Neural progenitor cell (in vitro differentiated cells): ENCODE data around the gene USF2. TPM values are rescaled to one million over a fixed set of nuclear protein-coding genes. Genes with fewer than 3 reads are reported as not detected.

ENCODE experiments used
- DNase-seq: peaks from one replicate; pipeline ENCODE4 v3.0.0-alpha.2; 2016; ENCODE audit warnings: low spot score
- H2AFZ ChIP-seq: fragments of 200-600 bp; sonication (generic); replicated peaks from 2 replicates; pipeline ENCODE4 v1.6.1; 2016; ENCODE audit warnings: antibody characterized with exemption
- H3F3A ChIP-seq: fragments of 200-600 bp; sonication (generic); 2 replicates; pipeline ENCODE4 v1.6.1; 2016; ENCODE audit warnings: antibody characterized with exemption, low read depth
- H3K27ac ChIP-seq: fragments of 200-600 bp; sonication (generic); 2 replicates; pipeline ENCODE4 v1.5.1; 2016; ENCODE audit warnings: mild to moderate bottlenecking
- H3K27me3 ChIP-seq: fragments of 200-600 bp; sonication (generic); 2 replicates; pipeline ENCODE4 v1.6.1; 2016; ENCODE audit warnings: mild to moderate bottlenecking, moderate library complexity
- H3K36me3 ChIP-seq: fragments of 200-600 bp; sonication (generic); 2 replicates; pipeline ENCODE4 v1.5.1; 2016
- H3K4me1 ChIP-seq: fragments of 200-600 bp; sonication (generic); 2 replicates; pipeline ENCODE4 v1.6.1; 2016; ENCODE audit warnings: mixed run types
- H3K4me2 ChIP-seq: fragments of 200-600 bp; sonication (generic); 2 replicates; pipeline ENCODE4 v1.6.1; 2016
- H3K4me3 ChIP-seq: fragments of 200-600 bp; sonication (generic); 2 replicates; pipeline ENCODE4 v1.5.1; 2016
- H3K79me2 ChIP-seq: fragments of 200-600 bp; sonication (generic); 2 replicates; pipeline ENCODE4 v1.6.1; 2016; ENCODE audit warnings: low read depth
- H3K9ac ChIP-seq: fragments of 200-600 bp; sonication (generic); 2 replicates; pipeline ENCODE4 v1.6.1; 2016
- H3K9me3 ChIP-seq: fragments of 200-600 bp; sonication (generic); 2 replicates; pipeline ENCODE4 v1.5.1; 2016; ENCODE audit warnings: low read depth
- H4K20me1 ChIP-seq: fragments of 200-600 bp; sonication (generic); 2 replicates; pipeline ENCODE4 v1.6.1; 2016; ENCODE audit warnings: low read depth
- H3K27ac Mint-ChIP-seq: 3 replicates; pipeline ENCODE4 v1.8.0; 2021; ENCODE audit warnings: mixed read lengths
- H3K27me3 Mint-ChIP-seq: 2 replicates; pipeline ENCODE4 v1.8.0; 2022; ENCODE audit warnings: low read depth, mild to moderate bottlenecking, inconsistent platforms, moderate library complexity, mixed read lengths; ENCODE audit not compliant: insufficient read depth
- H3K36me3 Mint-ChIP-seq: 3 replicates; pipeline ENCODE4 v1.8.0; 2021; ENCODE audit warnings: mixed read lengths
- H3K4me1 Mint-ChIP-seq: 3 replicates; pipeline ENCODE4 v1.8.0; 2021; ENCODE audit warnings: mixed read lengths
- H3K4me3 Mint-ChIP-seq: 3 replicates; pipeline ENCODE4 v1.8.0; 2021; ENCODE audit warnings: mild to moderate bottlenecking, moderate library complexity, mixed read lengths
- H3K9me3 Mint-ChIP-seq: 3 replicates; pipeline ENCODE4 v1.8.0; 2020; ENCODE audit warnings: mixed read lengths
- CTCF ChIP-seq: fragments of 200-600 bp; sonication (generic); IDR thresholded peaks from 2 replicates; pipeline ENCODE4 v1.5.1; 2017; ENCODE audit warnings: antibody characterized with exemption, mild to moderate bottlenecking
- EZH2 ChIP-seq: fragments of 200-600 bp; sonication (generic); IDR thresholded peaks from 2 replicates; pipeline ENCODE4 v1.6.1; 2017; ENCODE audit warnings: antibody characterized with exemption, mild to moderate bottlenecking, moderate library complexity
- EZH2phosphoT487 ChIP-seq: fragments of 200-600 bp; sonication (generic); IDR thresholded peaks from 2 replicates; pipeline ENCODE4 v1.6.1; 2017; ENCODE audit warnings: antibody characterized with exemption
- total RNA-seq: library from RNA; depleted of rRNA; stranded (reverse); fragments of >200 nt; gene quantifications from 2 replicates; pipeline ENCODE4 v1.2.3, GENCODE V29; 2015; ENCODE audit warnings: low replicate concordance

The USF2 gene
- total RNA-seq, 1 donor from 2014 or later: 46.8 TPM

GRCh38 chr19:35292421-35293362 is 23.9 kb downstream of the USF2 start:
- peaks cover 3% of the 10 kb centered on the region for H3K4me1 Mint-ChIP-seq
- Histone ChIP-seq H3K9me3 (no peaks in the 10 kb centered on the region), H3K4me1 (peaks cover 8% of the 10 kb centered on the region), H3K4me3 (no peak overlapping the region), H3K9ac (no peak overlapping the region), H3F3A (peaks cover 11% of the 10 kb centered on the region), H3K27me3 (no peaks in the 10 kb centered on the region), H2AFZ (no peak overlapping the region), H3K27ac (no peak overlapping the region), H4K20me1 (no peaks in the 10 kb centered on the region), H3K79me2 (no peaks in the 10 kb centered on the region), H3K36me3 (no peaks in the 10 kb centered on the region), H3K4me2 (no peak overlapping the region)
- no peak for TF ChIP-seq CTCF
- no peak for TF ChIP-seq EZH2phosphoT487
- no peak for TF ChIP-seq EZH2
- peaks cover 10% of the 10 kb centered on the region for H3K27me3 Mint-ChIP-seq
- DNase-seq: no peak
- H3K36me3 Mint-ChIP-seq: no peaks in the 10 kb centered on the region
- peak overlapping the region; percentile 35 for H3K4me3 Mint-ChIP-seq
- H3K27ac Mint-ChIP-seq: no peak overlapping the region
- H3K9me3 Mint-ChIP-seq: no peaks in the 10 kb centered on the region

GRCh38 chr19:35293363-35293739 is 24.6 kb downstream of the USF2 start:
- DNase-seq: no peak
- no peak overlapping the region for H3K9ac ChIP-seq
- no peak overlapping the region for H3K27ac ChIP-seq
- H3K27me3 ChIP-seq: no peaks in the 10 kb centered on the region
- H3K4me1 Mint-ChIP-seq: peaks cover 2% of the 10 kb centered on the region
- H2AFZ ChIP-seq: no peak overlapping the region
- no peaks in the 10 kb centered on the region for H3K9me3 ChIP-seq
- H3K9me3 Mint-ChIP-seq: no peaks in the 10 kb centered on the region
- H3K36me3 Mint-ChIP-seq: no peaks in the 10 kb centered on the region
- peaks cover 8% of the 10 kb centered on the region for H3K4me1 ChIP-seq
- peaks cover 9% of the 10 kb centered on the region for H3K27me3 Mint-ChIP-seq
- H3K27ac Mint-ChIP-seq: no peak overlapping the region
- H3K4me3 ChIP-seq: no peak overlapping the region
- H3F3A ChIP-seq: peaks cover 17% of the 10 kb centered on the region
- no peak overlapping the region for H3K4me2 ChIP-seq
- no peak overlapping the region for H3K4me3 Mint-ChIP-seq
- TF ChIP-seq CTCF: no peak
- TF ChIP-seq EZH2phosphoT487: no peak
- no peak for TF ChIP-seq EZH2
- H3K79me2 ChIP-seq: no peaks in the 10 kb centered on the region
- no peaks in the 10 kb centered on the region for H4K20me1 ChIP-seq
- no peaks in the 10 kb centered on the region for H3K36me3 ChIP-seq

GRCh38 chr19:35293808-35294207 is 25.0 kb downstream of the USF2 start:
- H4K20me1 ChIP-seq: no peaks in the 10 kb centered on the region
- H3K36me3 ChIP-seq: no peaks in the 10 kb centered on the region
- H3K4me3 Mint-ChIP-seq: no peak overlapping the region
- H3K9me3 Mint-ChIP-seq: no peaks in the 10 kb centered on the region
- H3K27ac Mint-ChIP-seq: no peak overlapping the region
- no peak overlapping the region for H3K9ac ChIP-seq
- H3K27me3 ChIP-seq: no peaks in the 10 kb centered on the region
- H3K79me2 ChIP-seq: no peaks in the 10 kb centered on the region
- H3K9me3 ChIP-seq: no peaks in the 10 kb centered on the region
- no peak overlapping the region for H3K4me2 ChIP-seq
- no peaks in the 10 kb centered on the region for H3K36me3 Mint-ChIP-seq
- peaks cover 9% of the 10 kb centered on the region for H3K27me3 Mint-ChIP-seq
- no peak overlapping the region for H3K27ac ChIP-seq
- H3K4me1 Mint-ChIP-seq: no peaks in the 10 kb centered on the region
- no peak overlapping the region for H2AFZ ChIP-seq
- peaks cover 21% of the 10 kb centered on the region for H3F3A ChIP-seq
- no peak for DNase-seq
- TF ChIP-seq EZH2: no peak
- no peak for TF ChIP-seq EZH2phosphoT487
- TF ChIP-seq CTCF: no peak
- H3K4me3 ChIP-seq: no peak overlapping the region
- peaks cover 8% of the 10 kb centered on the region for H3K4me1 ChIP-seq
